Upper lobe of left lung (tissue), 6 donors: Measurements from ENCODE around the gene PDF. TPM values are rescaled to one million over a fixed set of nuclear protein-coding genes. Genes with fewer than 3 reads are reported as not detected.

Source experiments
- ATAC-seq, 2 donors: fragments of 200-7000 bp; cut with Tn5 transposase; one replicate each; pipeline ENCODE4 v1.9.1; 2022; ENCODE audit warnings: mild to moderate bottlenecking in 2 of 2, moderate library complexity in 2 of 2; ENCODE audit not compliant: low FRiP score in 2 of 2
- DNase-seq, 2 donors: peaks; one replicate each; pipeline ENCODE4 v3.0.0-alpha.2; 2019 to 2020
- H3K27ac ChIP-seq, 4 donors: fragments of 200-600 bp; sonication (generic); one replicate each; pipeline ENCODE4 v1.5.1; 2016 to 2019
- H3K27me3 ChIP-seq, 4 donors: fragments of 200-600 bp; sonication (generic); one replicate each; pipeline ENCODE4 v1.5.1; 2017 to 2019
- H3K36me3 ChIP-seq, 4 donors: fragments of 200-600 bp; sonication (generic); one replicate each; pipeline ENCODE4 v1.5.1; 2016 to 2019
- H3K4me1 ChIP-seq, 4 donors: fragments of 200-600 bp; sonication (generic); one replicate each; pipeline ENCODE4 v1.5.1; 2018 to 2019
- H3K4me3 ChIP-seq, 4 donors: fragments of 200-600 bp; sonication (generic); one replicate each; pipeline ENCODE4 v1.5.1; 2017 to 2019; ENCODE audit warnings: mild to moderate bottlenecking in 2 of 4, moderate library complexity in 1 of 4
- H3K9me3 ChIP-seq, 4 donors: fragments of 200-600 bp; sonication (generic); one replicate each; pipeline ENCODE4 v1.5.1; 2018 to 2019
- CTCF ChIP-seq, 6 experiments: fragments of 450-650 bp in 4 of 6; fragments of 200-600 bp in 2 of 6; sonication (generic) in 2 of 6; IDR thresholded peaks; one replicate each; pipeline ENCODE4 v1.5.1; 2016 to 2019; ENCODE audit warnings: antibody characterized with exemption in 6 of 6
- EP300 ChIP-seq, 4 donors: sonication (generic); formaldehyde crosslinking; IDR thresholded peaks; one replicate each; pipeline ENCODE4 v1.5.1; 2017; ENCODE audit warnings: antibody characterized with exemption in 4 of 4, control low read depth in 2 of 4
- POLR2A ChIP-seq, 4 donors: fragments of 450-650 bp; IDR thresholded peaks; one replicate each; pipeline ENCODE4 v1.5.1; 2016 to 2017; ENCODE audit warnings: antibody characterized with exemption in 4 of 4, mild to moderate bottlenecking in 2 of 4
- POLR2AphosphoS5 ChIP-seq, 2 donors: sonication (generic); formaldehyde crosslinking; IDR thresholded peaks; one replicate each; pipeline ENCODE4 v1.5.1; 2017; ENCODE audit warnings: antibody characterized with exemption in 2 of 2
- WGBS, 2 donors: methylation state at CpG; one replicate each; pipeline ENCODE4 v1.1.5; 2017 to 2018; 5-methylcytosine and 5-hydroxymethylcytosine counted together
- total RNA-seq, 6 donors: library from RNA; depleted of rRNA in 4 of 6; stranded (reverse); fragments of >200 nt in 4 of 6; gene quantifications; one replicate each; pipeline versions ENCODE4 v1.1.0 to v1.2.1, GENCODE V29; 2016 to 2021
- donor health status: DM: no; HTN: no; CAD: no; lungs with moderate emphysema.
- donor health status: DM: no; HTN: yes; CAD: no; lungs with severe emphysema.

Gene PDF, protein sequence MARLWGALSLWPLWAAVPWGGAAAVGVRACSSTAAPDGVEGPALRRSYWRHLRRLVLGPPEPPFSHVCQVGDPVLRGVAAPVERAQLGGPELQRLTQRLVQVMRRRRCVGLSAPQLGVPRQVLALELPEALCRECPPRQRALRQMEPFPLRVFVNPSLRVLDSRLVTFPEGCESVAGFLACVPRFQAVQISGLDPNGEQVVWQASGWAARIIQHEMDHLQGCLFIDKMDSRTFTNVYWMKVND
- total RNA-seq = 10 to 100 TPM in 5 of 6 donors, 1 to 10 TPM in 1; 6.9 to 22.0 (median 13.5) TPM

DNA sequence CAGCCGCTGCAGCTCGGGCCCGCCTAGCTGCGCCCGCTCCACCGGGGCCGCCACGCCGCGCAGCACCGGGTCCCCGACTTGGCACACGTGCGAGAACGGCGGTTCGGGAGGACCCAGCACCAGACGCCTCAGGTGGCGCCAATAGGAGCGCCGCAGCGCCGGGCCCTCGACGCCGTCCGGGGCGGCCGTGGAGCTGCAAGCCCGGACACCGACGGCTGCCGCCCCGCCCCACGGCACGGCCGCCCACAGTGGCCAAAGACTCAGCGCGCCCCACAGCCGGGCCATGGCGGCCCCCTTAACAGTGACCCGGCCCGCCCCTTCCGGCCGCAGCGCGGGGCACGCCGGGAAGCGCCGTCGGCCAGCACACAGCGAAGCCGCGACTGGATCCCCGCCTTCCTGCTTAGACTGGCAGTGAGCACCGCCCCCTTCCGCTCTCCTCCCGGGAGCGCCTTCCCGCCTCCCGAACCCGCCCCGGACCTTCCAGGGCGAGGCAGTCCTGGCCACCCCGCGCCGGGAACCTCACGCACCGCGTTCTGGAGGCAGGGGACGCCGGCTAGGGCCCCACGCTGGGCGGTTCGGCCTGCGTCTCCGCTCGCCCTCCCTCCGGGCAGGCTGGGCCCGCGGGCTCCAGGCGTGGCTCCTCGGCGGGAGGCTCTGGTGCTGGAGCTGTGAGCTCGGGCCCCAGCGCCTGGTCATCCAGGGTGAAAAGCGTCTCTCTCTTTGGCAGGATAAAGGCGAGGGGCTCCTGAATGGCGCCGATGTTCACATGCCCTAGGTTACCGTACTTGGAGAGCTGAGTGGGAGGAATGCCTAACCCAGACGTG lies at the start of gene PDF:
TSS of gene PDF (minus strand) at position 303 of the 824 bp plus-strand sequence. CDS start at position 285, 18 bp downstream.
- Histone ChIP-seq H3K27ac (peak within 1 kb of the TSS; percentile 85 to 94 (median 89)), H3K4me3 (peak within 1 kb of the TSS; percentile 91 to 99 (median 96)), H3K36me3 (peaks cover 2 to 64% (median 31%) of the 10 kb centered on the region in 4 donors), H3K27me3 (no peaks in the 10 kb centered on the region), H3K9me3 (no peaks in the 10 kb centered on the region), H3K4me1 (peaks cover 25 to 53% (median 26%) of the 10 kb centered on the region in 4 donors)
- TF ChIP-seq EP300 (IDR thresholded peaks at IDR 0.05) (peak in 1 of 4 donors; percentile 27), POLR2A (IDR thresholded peaks at IDR 0.05) (peak in 2 of 4 donors; percentile 57 to 86), POLR2AphosphoS5 (IDR thresholded peaks at IDR 0.05) (peak; percentile 92 to 96), CTCF (IDR thresholded peaks at IDR 0.05) (peak in 1 of 6 experiments; percentile 51)
- ATAC-seq = peak; percentile 97 to 99
- DNase-seq = peak; percentile 97
- 0 to 1% methylated on average over 19 to 20 of the region's 93 CpGs for WGBS, 2 donors

GRCh38 chr16:69378760-69379159 lies 48.4 kb upstream of the PDF start:
- 55 to 76% methylated on average over 1 of the region's 1 CpG for WGBS, 2 donors
- no peaks in the 10 kb centered on the region for H3K9me3 ChIP-seq
- H3K36me3 ChIP-seq = peaks cover 7 to 68% (median 29%) of the 10 kb centered on the region in 4 donors
- H3K4me3 ChIP-seq = no peak overlapping the region
- ATAC-seq (no peak), DNase-seq (no peak)
- H3K4me1 ChIP-seq = peaks cover under 1 to 15% (median 5%) of the 10 kb centered on the region in 4 donors
- peak overlapping the region in 1 of 4 donors; percentile 53 for H3K27ac ChIP-seq
- TF ChIP-seq CTCF (IDR thresholded peaks at IDR 0.05) = no peak
- TF ChIP-seq POLR2AphosphoS5 (IDR thresholded peaks at IDR 0.05) = no peak
- TF ChIP-seq POLR2A (IDR thresholded peaks at IDR 0.05) = no peak
- TF ChIP-seq EP300 (IDR thresholded peaks at IDR 0.05) = no peak
- H3K27me3 ChIP-seq = no peaks in the 10 kb centered on the region

DNA sequence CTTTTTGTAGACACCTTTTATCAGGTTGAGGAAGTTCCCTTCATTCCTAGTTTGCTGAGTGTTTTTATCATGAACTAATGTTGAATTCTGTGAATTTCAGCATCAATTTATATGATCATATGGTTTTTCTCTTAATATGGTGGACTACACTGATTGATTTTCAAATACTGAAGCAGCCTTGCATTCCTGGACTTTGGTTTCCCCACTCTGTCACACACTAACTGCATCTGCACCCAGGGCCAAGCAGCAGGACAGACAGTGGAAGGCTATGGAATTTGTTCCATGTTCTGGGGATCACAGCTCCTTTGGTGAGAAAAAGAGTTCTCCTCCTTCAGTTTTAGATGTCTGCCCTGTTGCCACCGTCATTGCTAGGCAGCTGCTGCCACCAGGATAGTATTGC lies 47.6 kb upstream of the PDF start:
- Histone ChIP-seq H3K27me3 (no peaks in the 10 kb centered on the region), H3K9me3 (no peaks in the 10 kb centered on the region), H3K4me1 (peaks cover 0 to 12% (median 5%) of the 10 kb centered on the region in 4 donors), H3K27ac (peak overlapping the region in 1 of 4 donors; percentile 53), H3K36me3 (peaks cover 2 to 61% (median 25%) of the 10 kb centered on the region in 4 donors), H3K4me3 (no peak overlapping the region)
- WGBS, 2 donors = 82 to 100% methylated on average over 1 of the region's 1 CpG
- TF ChIP-seq CTCF (IDR thresholded peaks at IDR 0.05) (no peak), POLR2AphosphoS5 (IDR thresholded peaks at IDR 0.05) (no peak), POLR2A (IDR thresholded peaks at IDR 0.05) (no peak), EP300 (IDR thresholded peaks at IDR 0.05) (no peak)
- no peak for ATAC-seq
- no peak for DNase-seq

GRCh38 chr16:69376393-69377059 lies 46.1 kb upstream of the PDF start:
- TF ChIP-seq POLR2A (IDR thresholded peaks at IDR 0.05) (no peak), CTCF (IDR thresholded peaks at IDR 0.05) (no peak), POLR2AphosphoS5 (IDR thresholded peaks at IDR 0.05) (no peak), EP300 (IDR thresholded peaks at IDR 0.05) (no peak)
- DNase-seq (no peak), ATAC-seq (no peak)
- Histone ChIP-seq H3K4me3 (no peak overlapping the region), H3K4me1 (peaks cover 0 to 5% (median 2%) of the 10 kb centered on the region in 4 donors), H3K27ac (no peak overlapping the region), H3K27me3 (no peaks in the 10 kb centered on the region), H3K9me3 (no peaks in the 10 kb centered on the region), H3K36me3 (peaks cover 0 to 57% (median 24%) of the 10 kb centered on the region in 4 donors)
- 95 to 98% methylated on average over 10 of the region's 10 CpGs for WGBS, 2 donors
